Tibial artery (tissue), 4 donors: Measurements from ENCODE around the gene GPHB5.

Source experiments
- DNase-seq, 2 donors: peaks; one replicate each; pipeline ENCODE4 v3.0.0-alpha.2; 2019
- H3K27ac ChIP-seq, 2 donors: fragments of 200-600 bp; sonication (generic) in 1 of 2; 1 replicate in 1 of 2; 2 replicates in 1 of 2; pipeline ENCODE4 v1.5.1; 2018 to 2019; ENCODE audit warnings: mild to moderate bottlenecking in 1 of 2
- H3K27me3 ChIP-seq, 2 donors: fragments of 200-600 bp; sonication (generic) in 1 of 2; one replicate each; pipeline versions ENCODE4 v1.5.1 to v1.6.0; 2016 to 2019
- H3K36me3 ChIP-seq, 3 donors: fragments of 200-600 bp; sonication (generic) in 2 of 3; one replicate each; pipeline ENCODE4 v1.5.1; 2016 to 2019; ENCODE audit warnings: mild to moderate bottlenecking in 2 of 3
- H3K4me1 ChIP-seq, 4 donors: fragments of 200-600 bp; sonication (generic) in 2 of 4; 1 replicate in 3 of 4; 2 replicates in 1 of 4; pipeline ENCODE4 v1.5.1; 2016 to 2019
- H3K4me3 ChIP-seq, 2 donors: fragments of 200-600 bp; sonication (generic) in 1 of 2; 1 replicate in 1 of 2; 2 replicates in 1 of 2; pipeline ENCODE4 v1.5.1; 2018 to 2019; ENCODE audit warnings: mild to moderate bottlenecking in 2 of 2
- H3K9me3 ChIP-seq, 3 donors: fragments of 200-600 bp; sonication (generic) in 1 of 3; one replicate each; pipeline ENCODE4 v1.5.1; 2016 to 2019
- intact Hi-C: fragments of 100-400 bp; cut with DNase I; formaldehyde crosslinking; loops from one replicate; pipeline ENCODE4 v1.15.0; 2023; ENCODE audit warnings: low total_unique reads
- TF ChIP-seq, protein P1 (sequence below), 2 experiments: fragments of 200-600 bp in 1 of 2; fragments of 450-650 bp in 1 of 2; IDR thresholded peaks; one replicate each; pipeline ENCODE4 v1.5.1; 2017 to 2019; ENCODE audit warnings: antibody characterized with exemption in 2 of 2, mild to moderate bottlenecking in 1 of 2, moderate library complexity in 1 of 2

Gene GPHB5

DNA sequence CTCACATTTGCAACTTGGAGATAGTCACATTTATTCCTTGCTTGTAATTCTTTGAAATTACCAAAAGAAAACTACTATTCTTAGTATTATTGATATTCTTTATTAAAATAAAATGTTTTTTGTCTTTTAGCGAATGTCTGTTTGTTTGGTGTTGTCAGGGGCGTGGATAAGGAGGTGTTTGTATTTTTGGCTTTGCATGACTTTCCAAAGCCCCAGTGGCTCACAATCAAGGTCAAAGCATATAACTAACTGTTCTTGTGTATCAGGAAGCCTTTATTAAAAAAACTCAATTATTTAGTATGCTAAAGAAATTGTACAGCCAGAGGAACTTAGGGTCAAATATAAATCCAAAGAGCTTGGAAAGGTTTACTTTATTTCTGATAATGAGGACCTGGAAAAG is 17.9 kb downstream of the GPHB5 start:
- Histone ChIP-seq H3K27me3 (peaks cover 0 to 8% of the 10 kb centered on the region in 2 donors), H3K36me3 (no peaks in the 10 kb centered on the region), H3K4me1 (peaks cover 0 to 9% (median 4%) of the 10 kb centered on the region in 4 donors), H3K9me3 (no peaks in the 10 kb centered on the region), H3K27ac (no peak overlapping the region), H3K4me3 (no peak overlapping the region)
- intact Hi-C loops = no loop called here
- no peak for DNase-seq
- TF ChIP-seq, protein P1, sequence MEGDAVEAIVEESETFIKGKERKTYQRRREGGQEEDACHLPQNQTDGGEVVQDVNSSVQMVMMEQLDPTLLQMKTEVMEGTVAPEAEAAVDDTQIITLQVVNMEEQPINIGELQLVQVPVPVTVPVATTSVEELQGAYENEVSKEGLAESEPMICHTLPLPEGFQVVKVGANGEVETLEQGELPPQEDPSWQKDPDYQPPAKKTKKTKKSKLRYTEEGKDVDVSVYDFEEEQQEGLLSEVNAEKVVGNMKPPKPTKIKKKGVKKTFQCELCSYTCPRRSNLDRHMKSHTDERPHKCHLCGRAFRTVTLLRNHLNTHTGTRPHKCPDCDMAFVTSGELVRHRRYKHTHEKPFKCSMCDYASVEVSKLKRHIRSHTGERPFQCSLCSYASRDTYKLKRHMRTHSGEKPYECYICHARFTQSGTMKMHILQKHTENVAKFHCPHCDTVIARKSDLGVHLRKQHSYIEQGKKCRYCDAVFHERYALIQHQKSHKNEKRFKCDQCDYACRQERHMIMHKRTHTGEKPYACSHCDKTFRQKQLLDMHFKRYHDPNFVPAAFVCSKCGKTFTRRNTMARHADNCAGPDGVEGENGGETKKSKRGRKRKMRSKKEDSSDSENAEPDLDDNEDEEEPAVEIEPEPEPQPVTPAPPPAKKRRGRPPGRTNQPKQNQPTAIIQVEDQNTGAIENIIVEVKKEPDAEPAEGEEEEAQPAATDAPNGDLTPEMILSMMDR (IDR thresholded peaks at IDR 0.05) = no peak

DNA sequence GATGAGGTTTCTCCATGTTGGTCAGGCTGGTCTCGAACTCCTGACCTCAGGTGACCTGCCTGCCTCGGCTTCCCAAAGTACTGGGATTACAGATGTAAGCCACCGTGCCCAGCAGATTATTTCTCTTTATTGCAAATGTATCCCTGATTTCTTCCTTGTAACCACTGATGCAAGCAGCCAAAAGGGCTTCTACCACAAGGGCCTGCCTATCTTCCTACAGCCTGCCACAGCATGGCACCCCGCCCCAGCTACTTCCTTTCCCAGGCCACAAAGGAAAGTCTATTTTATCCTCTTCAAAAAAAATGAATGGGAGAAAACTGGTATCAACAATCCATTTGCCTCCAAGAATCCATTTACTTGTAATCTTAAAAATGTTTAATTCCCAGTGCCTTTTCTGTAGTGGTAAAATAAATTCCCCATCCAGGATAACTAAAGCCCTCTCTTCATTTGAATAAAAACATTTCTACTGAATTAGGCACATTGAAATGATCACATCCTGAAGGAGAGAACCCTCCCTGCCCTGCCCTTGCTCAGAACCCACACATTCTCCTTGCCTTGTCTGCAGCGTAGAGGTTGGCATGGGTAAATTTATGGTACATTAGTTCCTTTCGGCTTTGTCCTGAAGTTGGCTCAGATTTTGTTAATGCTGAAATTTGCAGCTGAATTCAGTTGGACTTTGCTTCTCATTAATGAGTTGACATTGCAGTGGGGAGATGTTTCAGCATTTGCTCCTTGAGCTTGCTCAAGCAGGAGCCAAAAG is 19.2 kb downstream of the GPHB5 start:
- no peaks in the 10 kb centered on the region for H3K36me3 ChIP-seq
- no peak overlapping the region for H3K4me3 ChIP-seq
- peaks cover 0 to 8% of the 10 kb centered on the region in 2 donors for H3K27me3 ChIP-seq
- no peaks in the 10 kb centered on the region for H3K9me3 ChIP-seq
- TF ChIP-seq, protein P1 (IDR thresholded peaks at IDR 0.05) = no peak
- H3K27ac ChIP-seq = no peak overlapping the region
- no peak for DNase-seq
- intact Hi-C loops = no loop called here
- peaks cover 0 to 14% (median 8%) of the 10 kb centered on the region in 4 donors for H3K4me1 ChIP-seq

DNA sequence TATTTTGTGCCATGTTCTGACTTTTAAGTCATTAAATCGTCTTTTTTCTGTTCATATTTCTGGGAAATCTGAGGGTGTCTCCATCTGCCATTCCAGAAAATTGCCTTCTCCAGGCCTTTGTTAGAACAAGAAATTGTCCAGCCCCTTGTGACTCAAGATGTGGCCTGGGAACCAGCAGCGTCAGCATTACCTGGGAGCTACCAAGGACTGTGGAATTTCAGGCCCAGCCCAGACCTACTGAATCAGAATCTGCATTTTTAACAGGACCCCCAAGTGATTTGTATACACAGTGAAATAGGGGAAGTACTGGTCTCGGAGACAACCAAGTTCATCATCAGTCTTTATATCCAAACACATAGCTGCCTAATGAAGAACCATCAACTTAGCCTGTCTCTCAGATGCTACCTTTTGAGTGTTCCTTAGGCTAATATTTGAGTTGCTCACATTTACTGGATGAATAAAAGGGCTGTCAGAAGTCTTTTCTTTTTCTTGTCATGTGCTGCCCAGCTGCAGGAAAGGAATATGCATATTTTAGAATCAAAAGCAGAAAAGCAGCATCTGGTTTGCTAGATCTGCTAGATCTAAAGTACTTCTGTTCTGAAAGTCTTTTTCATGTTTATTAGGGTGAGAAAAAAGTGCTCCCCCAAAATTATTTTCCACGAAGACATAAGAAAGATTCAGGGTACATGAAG is 21.2 kb downstream of the GPHB5 start:
- Histone ChIP-seq H3K27ac (no peak overlapping the region), H3K36me3 (no peaks in the 10 kb centered on the region), H3K9me3 (no peaks in the 10 kb centered on the region), H3K4me1 (peaks cover 0 to 14% (median 8%) of the 10 kb centered on the region in 4 donors), H3K27me3 (peaks cover 0 to 8% of the 10 kb centered on the region in 2 donors), H3K4me3 (no peak overlapping the region)
- intact Hi-C loops = no loop called here
- DNase-seq = no peak
- TF ChIP-seq, protein P1 (IDR thresholded peaks at IDR 0.05) = no peak

DNA sequence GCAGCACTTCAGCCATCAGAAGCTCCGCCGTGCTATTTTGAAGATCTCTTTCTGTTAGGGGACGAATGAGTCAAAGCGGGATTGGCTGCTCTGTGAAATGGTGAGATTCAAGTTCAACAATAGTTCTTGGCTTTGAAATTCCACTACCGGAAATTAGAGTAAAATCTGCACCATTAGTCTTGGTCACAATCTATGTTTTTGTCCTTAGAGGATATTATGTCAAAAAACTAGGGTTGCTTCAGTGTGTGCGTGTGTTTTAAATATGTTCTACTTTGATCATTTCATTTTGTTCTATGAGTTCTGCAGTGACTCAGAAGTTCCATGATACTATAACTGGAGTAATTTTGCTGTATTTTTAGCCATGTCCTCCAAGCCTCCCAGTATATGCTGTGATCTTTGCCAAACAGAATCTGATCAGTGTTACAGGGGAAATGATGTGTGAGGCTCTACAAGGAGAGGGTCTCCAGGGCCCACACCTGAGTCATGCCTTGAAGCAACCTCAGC is 22.6 kb downstream of the GPHB5 start:
- TF ChIP-seq, protein P1 (IDR thresholded peaks at IDR 0.05) = no peak
- Histone ChIP-seq H3K4me1 (peaks cover 0 to 14% (median 8%) of the 10 kb centered on the region in 4 donors), H3K4me3 (peak overlapping the region; percentile 40 to 44), H3K9me3 (no peaks in the 10 kb centered on the region), H3K27me3 (no peaks in the 10 kb centered on the region), H3K36me3 (peaks cover 0 to 1% (median 0%) of the 10 kb centered on the region in 3 donors), H3K27ac (peak overlapping the region; percentile 70 to 78)
- intact Hi-C loops = no loop called here
- DNase-seq = no peak

DNA sequence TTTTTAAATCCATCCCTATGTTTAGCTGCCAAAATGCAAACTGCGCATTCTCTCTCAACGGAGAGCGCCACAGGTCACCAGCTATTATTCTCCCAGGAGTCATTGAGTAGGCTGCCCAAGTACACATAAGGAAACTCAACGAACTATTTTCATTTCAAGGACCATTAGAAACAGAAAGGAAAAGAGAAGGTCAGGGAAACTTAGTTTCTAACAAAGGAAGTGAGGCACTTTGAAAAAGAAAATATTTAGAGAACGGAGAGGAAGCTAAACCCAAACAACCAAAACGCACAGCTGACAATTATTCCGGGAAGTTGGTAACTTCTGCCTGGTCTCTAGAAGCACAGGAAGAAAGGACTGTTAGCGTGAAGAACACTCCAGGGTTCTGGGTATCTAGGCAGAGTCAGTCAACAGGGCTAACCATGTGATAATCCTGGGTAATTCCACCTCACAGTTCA is 23.5 kb downstream of the GPHB5 start:
- peak overlapping the region; percentile 70 to 78 for H3K27ac ChIP-seq
- H3K9me3 ChIP-seq = no peaks in the 10 kb centered on the region
- no peak for DNase-seq
- H3K4me3 ChIP-seq = peak overlapping the region; percentile 40 to 44
- peaks cover 0 to 5% (median 0%) of the 10 kb centered on the region in 3 donors for H3K36me3 ChIP-seq
- H3K27me3 ChIP-seq = no peaks in the 10 kb centered on the region
- peaks cover 0 to 14% (median 8%) of the 10 kb centered on the region in 4 donors for H3K4me1 ChIP-seq
- TF ChIP-seq, protein P1 (IDR thresholded peaks at IDR 0.05) = no peak
- intact Hi-C loops = no loop called here
